GM13976 (cell line): ENCODE results near the gene EIF4G2.
A peak's percentile ranks its signal among the peaks of the same experiment; 100 is the strongest.
"Not testable (repeated sequence)": the region's sequence is repeated elsewhere in the genome, so short reads cannot be mapped to it uniquely, and the experiment has no call there.

Experiments
- DNase-seq: peaks from one replicate; pipeline ENCODE4 v3.0.0; 2012; ENCODE audit warnings: low spot score
- in situ Hi-C: fragments of 300-500 bp; cut with MboI; formaldehyde crosslinking; loops from one replicate; pipeline ENCODE4 v1.12.0; 2022; ENCODE audit warnings: low sequenced_read_pairs, mixed read lengths, inconsistent platforms; ENCODE audit not compliant: unreplicated experiment
- TF ChIP-seq, protein P1 (sequence below): IDR thresholded peaks from 2 replicates; pipeline ENCODE4 v1.5.1; 2012; ENCODE audit warnings: borderline replicate concordance, mild to moderate bottlenecking; ENCODE audit not compliant: insufficient read depth; ENCODE audit errors: extremely low read depth, missing control alignments, control extremely low read depth

EIF4G2 gene

DNA sequence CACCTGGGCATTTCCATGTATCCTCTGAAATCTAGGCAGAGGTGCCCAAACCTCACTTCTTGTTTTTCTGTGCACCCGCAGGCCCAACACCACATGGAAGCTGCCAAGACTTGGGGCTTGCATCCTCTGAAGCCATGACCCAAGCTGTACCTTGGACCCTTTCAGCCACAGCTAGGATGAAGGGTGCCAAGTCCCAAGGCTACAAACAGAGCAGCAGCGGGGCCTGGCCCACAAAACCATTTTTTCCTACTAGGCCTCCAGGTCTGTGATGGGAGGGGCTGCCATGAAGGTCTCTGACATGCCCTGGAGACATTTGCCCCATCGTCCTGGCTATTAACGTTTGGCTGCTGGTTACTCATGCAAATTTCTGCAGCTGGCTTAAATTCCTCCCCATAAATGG, 20.4 kb upstream of the EIF4G2 start:
- DNase-seq, result no peak
- in situ Hi-C loops, result no loop called here

DNA sequence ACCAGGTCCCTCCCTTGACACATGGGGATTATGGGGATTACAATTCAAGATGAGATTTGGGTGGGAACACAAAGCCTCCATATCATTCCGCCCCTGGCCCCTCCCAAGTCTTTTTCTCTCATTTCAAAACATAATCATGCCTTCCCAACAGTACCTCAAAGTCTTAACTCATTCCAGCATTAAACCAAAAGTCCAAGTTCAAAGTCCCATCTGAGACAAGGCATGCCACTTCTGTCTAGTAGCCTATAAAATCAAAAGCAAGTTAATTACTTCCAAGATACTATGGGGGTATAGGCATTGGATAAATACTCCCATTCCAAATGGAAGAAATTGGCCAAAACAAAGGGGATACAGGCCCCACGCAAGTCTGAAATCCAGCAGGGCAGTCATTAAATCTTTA, 19.7 kb upstream of the EIF4G2 start:
- TF ChIP-seq, protein P1, sequence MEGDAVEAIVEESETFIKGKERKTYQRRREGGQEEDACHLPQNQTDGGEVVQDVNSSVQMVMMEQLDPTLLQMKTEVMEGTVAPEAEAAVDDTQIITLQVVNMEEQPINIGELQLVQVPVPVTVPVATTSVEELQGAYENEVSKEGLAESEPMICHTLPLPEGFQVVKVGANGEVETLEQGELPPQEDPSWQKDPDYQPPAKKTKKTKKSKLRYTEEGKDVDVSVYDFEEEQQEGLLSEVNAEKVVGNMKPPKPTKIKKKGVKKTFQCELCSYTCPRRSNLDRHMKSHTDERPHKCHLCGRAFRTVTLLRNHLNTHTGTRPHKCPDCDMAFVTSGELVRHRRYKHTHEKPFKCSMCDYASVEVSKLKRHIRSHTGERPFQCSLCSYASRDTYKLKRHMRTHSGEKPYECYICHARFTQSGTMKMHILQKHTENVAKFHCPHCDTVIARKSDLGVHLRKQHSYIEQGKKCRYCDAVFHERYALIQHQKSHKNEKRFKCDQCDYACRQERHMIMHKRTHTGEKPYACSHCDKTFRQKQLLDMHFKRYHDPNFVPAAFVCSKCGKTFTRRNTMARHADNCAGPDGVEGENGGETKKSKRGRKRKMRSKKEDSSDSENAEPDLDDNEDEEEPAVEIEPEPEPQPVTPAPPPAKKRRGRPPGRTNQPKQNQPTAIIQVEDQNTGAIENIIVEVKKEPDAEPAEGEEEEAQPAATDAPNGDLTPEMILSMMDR, result no peak
- in situ Hi-C loops, result no loop called here
- no peak for DNase-seq

More for the DNA sequence above, 20.4 kb upstream of the EIF4G2 start:
- TF ChIP-seq, protein P1, result no peak

DNA sequence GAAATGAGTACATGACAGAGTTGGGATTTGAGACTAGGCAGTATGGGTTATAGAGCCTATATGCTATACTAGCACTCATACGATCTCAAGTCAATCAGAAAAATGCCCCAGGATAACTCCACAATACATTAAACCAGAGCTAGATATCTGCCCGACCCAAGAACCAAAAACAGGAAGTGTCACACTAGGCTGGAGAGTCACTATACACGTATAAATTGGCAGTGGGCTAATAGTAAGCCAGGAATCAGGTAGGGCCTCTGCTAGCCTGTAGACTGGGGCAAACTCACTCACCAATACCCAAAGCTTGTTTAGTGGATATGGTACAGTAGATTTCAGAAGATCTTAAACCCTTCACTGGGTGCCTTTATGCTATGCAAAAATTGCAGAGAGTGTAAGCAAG, 16.2 kb upstream of the EIF4G2 start:
- TF ChIP-seq, protein P1, result no peak
- in situ Hi-C loops, result no loop called here
- peak; percentile 32 for DNase-seq

DNA sequence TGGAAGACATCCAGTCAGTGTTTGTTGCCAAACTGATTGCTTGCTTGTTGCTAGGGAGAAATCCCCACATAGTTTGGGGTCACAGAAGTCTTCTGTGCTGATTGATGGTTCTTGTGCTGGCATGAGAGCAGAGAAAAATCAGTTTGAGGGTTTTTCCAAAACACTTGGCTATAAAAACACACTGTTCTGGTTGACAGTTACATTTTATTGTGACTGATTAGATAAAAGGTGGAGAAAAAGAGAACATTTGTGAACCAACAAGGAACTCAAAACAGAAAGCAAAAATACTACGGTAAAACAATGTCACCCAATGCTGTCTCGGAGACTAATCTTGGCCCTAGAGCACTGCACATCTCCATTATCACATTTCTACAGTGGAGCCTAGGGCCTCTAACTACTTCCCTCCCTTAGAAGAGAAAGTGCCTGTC, 14.4 kb upstream of the EIF4G2 start:
- in situ Hi-C loops, result no loop called here
- DNase-seq, result no peak

DNA sequence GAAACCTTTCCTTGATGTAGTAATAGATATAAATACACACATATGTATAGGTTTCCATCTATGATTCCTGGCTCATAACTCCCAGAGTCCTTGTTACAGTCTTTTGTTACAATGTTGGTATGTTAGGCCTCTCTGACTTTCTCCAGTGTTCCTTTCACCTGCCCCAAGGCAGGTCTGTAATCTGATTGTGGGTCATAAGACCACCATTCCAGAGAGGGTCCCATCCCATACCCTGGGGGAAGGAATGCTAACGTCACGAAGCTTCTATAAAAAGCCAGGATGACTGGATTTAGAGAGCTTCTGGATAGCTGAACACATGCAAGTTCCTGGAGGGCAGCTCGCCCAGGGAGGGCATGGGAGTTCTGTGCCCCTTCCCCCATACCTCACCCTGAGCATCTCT, 13.8 kb upstream of the EIF4G2 start:
- in situ Hi-C loops, result not testable (repeated sequence)

More for the DNA sequence above, 14.4 kb upstream of the EIF4G2 start:
- TF ChIP-seq, protein P1, result no peak

DNA sequence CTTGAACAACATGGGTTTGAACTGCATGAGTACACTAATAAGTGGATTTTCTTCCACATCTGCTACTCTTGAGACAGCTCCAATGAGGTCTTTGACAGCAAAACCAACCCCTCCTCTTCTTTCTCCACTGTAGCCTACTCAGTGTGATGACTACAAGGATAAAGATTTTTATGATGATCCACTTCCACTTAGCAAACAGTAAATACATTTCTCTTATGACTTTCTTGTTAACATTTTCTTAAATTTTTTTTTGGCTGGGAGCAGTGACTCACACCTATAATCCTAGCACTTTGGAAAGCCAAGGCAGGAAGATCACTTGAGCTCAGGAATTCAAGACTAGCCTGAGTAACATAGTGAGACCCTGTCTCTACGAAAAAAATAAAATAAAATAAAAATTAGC, 9.9 kb upstream of the EIF4G2 start:
- in situ Hi-C loops, result no loop called here
- TF ChIP-seq, protein P1, result no peak
- DNase-seq, result no peak

More for the DNA sequence above, 13.8 kb upstream of the EIF4G2 start:
- DNase-seq, result not testable (repeated sequence)

DNA sequence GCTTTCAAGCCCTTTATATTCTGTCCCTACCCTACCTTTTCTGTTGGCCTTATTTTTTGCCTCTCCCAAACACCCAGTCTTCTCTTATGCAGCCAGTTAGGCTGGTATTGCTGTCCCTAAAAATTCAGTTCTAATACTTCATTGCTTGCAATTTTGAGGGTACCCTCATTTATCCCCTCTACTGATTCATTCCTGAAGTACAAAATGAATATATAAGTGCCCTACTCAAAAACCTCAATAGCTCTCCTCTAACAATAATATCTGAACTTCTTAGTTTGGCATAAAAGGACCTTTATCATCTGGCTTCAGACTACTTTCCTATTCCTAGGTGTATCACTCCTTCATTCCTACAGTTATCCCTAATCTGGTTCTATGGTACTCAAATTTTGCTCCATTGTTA, 5.2 kb upstream of the EIF4G2 start:
- in situ Hi-C loops, result no loop called here
- TF ChIP-seq, protein P1, result no peak
- no peak for DNase-seq
